IMR-90 (cell line): ENCODE data around the gene BTD. TPM values are rescaled to one million over a fixed set of nuclear protein-coding genes. Genes with fewer than 3 reads are reported as not detected.

Source experiments
- ATAC-seq: fragments of 200-7000 bp; cut with Tn5 transposase; 2 replicates; pipeline ENCODE4 v1.9.1; 2020; ENCODE audit warnings: low read depth, mild to moderate bottlenecking, moderate library complexity
- BruUV-seq: library from RNA; stranded (reverse); fragments of 400-500 nt; replicated peaks from 2 replicates; lab custom pipeline; 2021; lab: Mats Ljungman, UMichigan
- CTCF ChIA-PET: fragments of 300-600 bp; formaldehyde crosslinking; extraction: SDS; loops from one replicate; lab custom pipeline; 2021; ENCODE audit warnings: antibody characterized with exemption; lab: Yijun Ruan, JAX
- POLR2A ChIA-PET: fragments of 300-600 bp; sonication (Branson Sonifier 250); formaldehyde crosslinking; loops from one replicate; lab custom pipeline; 2022; ENCODE audit warnings: antibody characterized with exemption; ENCODE audit not compliant: unreplicated experiment; lab: Charles Lee
- DNase-seq: peaks from one replicate; pipeline ENCODE4 v3.0.0; 2013
- H2AFZ ChIP-seq: replicated peaks from 2 replicates; pipeline ENCODE3; 2013; ENCODE audit warnings: low read length, mild to moderate bottlenecking; ENCODE audit not compliant: poor library complexity
- H2AK5ac ChIP-seq: 2 replicates; pipeline ENCODE4 v1.6.1; 2013; ENCODE audit warnings: low read depth, low read length, inconsistent platforms
- H2AK9ac ChIP-seq: replicated peaks from 2 replicates; pipeline ENCODE3; 2013; ENCODE audit warnings: mild to moderate bottlenecking, low read depth, low read length, moderate library complexity; ENCODE audit not compliant: poor library complexity
- H2BK120ac ChIP-seq: 2 replicates; pipeline ENCODE4 v1.6.1; 2013; ENCODE audit warnings: low read depth, low read length, inconsistent platforms
- H2BK15ac ChIP-seq: 3 replicates; pipeline ENCODE4 v1.6.1; 2013; ENCODE audit warnings: low read depth, low read length, inconsistent platforms
- H2BK20ac ChIP-seq: 2 replicates; pipeline ENCODE4 v1.6.1; 2013; ENCODE audit warnings: low read depth, mild to moderate bottlenecking, inconsistent platforms, low read length, moderate library complexity
- H2BK5ac ChIP-seq: 2 replicates; pipeline ENCODE4 v1.6.1; 2013; ENCODE audit warnings: mild to moderate bottlenecking, low read depth, low read length, inconsistent platforms; ENCODE audit not compliant: poor library complexity, severe bottlenecking
- H3K14ac ChIP-seq: replicated peaks from 2 replicates; pipeline ENCODE4 v1.6.1; 2013; ENCODE audit warnings: low read depth, low read length, inconsistent platforms
- H3K18ac ChIP-seq: 2 replicates; pipeline ENCODE4 v1.6.1; 2013; ENCODE audit warnings: low read depth, low read length, control low read depth
- H3K23ac ChIP-seq: 2 replicates; pipeline ENCODE4 v1.6.1; 2013; ENCODE audit warnings: low read depth, low read length, inconsistent platforms
- H3K27ac ChIP-seq: 2 replicates; pipeline ENCODE4 v1.5.1; 2013; ENCODE audit warnings: mild to moderate bottlenecking, control low read depth, low read length; ENCODE audit not compliant: insufficient read depth
- H3K27me3 ChIP-seq: 2 replicates; pipeline ENCODE4 v1.6.1; 2013; ENCODE audit warnings: low read length; ENCODE audit not compliant: control insufficient read depth, insufficient read depth
- H3K36me3 ChIP-seq: 2 replicates; pipeline ENCODE4 v1.6.1; 2013; ENCODE audit warnings: low read length, mixed read lengths; ENCODE audit not compliant: control insufficient read depth, insufficient read depth
- H3K4ac ChIP-seq: 2 replicates; pipeline ENCODE4 v1.6.1; 2013; ENCODE audit warnings: low read depth, low read length, inconsistent platforms
- H3K4me1 ChIP-seq: 2 replicates; pipeline ENCODE4 v1.6.1; 2013; ENCODE audit warnings: low read length, mixed read lengths; ENCODE audit not compliant: control insufficient read depth, insufficient read depth
- H3K4me2 ChIP-seq: 2 replicates; pipeline ENCODE4 v1.6.1; 2013; ENCODE audit warnings: low read depth, mild to moderate bottlenecking, control low read depth, low read length, moderate library complexity
- H3K4me3 ChIP-seq: 2 replicates; pipeline ENCODE4 v1.5.1; 2013; ENCODE audit warnings: low read depth, mild to moderate bottlenecking, control low read depth, low read length, moderate library complexity; ENCODE audit not compliant: insufficient read depth
- H3K56ac ChIP-seq: 2 replicates; pipeline ENCODE4 v1.6.1; 2013; ENCODE audit warnings: low read length, inconsistent platforms; ENCODE audit not compliant: insufficient read depth; ENCODE audit errors: extremely low read depth
- H3K79me1 ChIP-seq, 2 experiments: 2 replicates each; pipeline ENCODE4 v1.6.1; 2013; ENCODE audit warnings: low read length in 2 of 2, inconsistent platforms in 1 of 2, low read depth in 1 of 2
- H3K9ac ChIP-seq: 2 replicates; pipeline ENCODE4 v1.6.1; 2013; ENCODE audit warnings: low read depth, low read length, control low read depth
- H3K9me1 ChIP-seq: 2 replicates; pipeline ENCODE4 v1.6.1; 2013; ENCODE audit warnings: low read length, inconsistent platforms; ENCODE audit not compliant: insufficient read depth
- H3K9me3 ChIP-seq: 2 replicates; pipeline ENCODE4 v1.6.1; 2013; ENCODE audit warnings: low read length; ENCODE audit not compliant: control insufficient read depth, insufficient read depth
- H4K20me1 ChIP-seq: 2 replicates; pipeline ENCODE4 v1.6.1; 2013; ENCODE audit warnings: low read length, inconsistent platforms; ENCODE audit not compliant: insufficient read depth
- H4K5ac ChIP-seq: 2 replicates; pipeline ENCODE4 v1.6.1; 2013; ENCODE audit warnings: mild to moderate bottlenecking, low read depth, low read length, control low read depth
- H4K8ac ChIP-seq, 2 experiments: 2 replicates each; pipeline ENCODE4 v1.6.1; 2013; ENCODE audit warnings: low read depth in 2 of 2, low read length in 2 of 2, control low read depth in 1 of 2, inconsistent platforms in 1 of 2
- H4K91ac ChIP-seq: 2 replicates; pipeline ENCODE4 v1.6.1; 2013; ENCODE audit warnings: low read depth, low read length, inconsistent platforms; ENCODE audit not compliant: insufficient read depth
- CHD1 ChIP-seq: IDR thresholded peaks from 2 replicates; pipeline ENCODE4 v1.6.1; 2012; ENCODE audit warnings: low read depth, low read length, improper control_type of control experiment
- CTCF ChIP-seq: conservative IDR thresholded peaks from 2 replicates; pipeline ENCODE4 v1.5.1; 2012; ENCODE audit warnings: mild to moderate bottlenecking, low read depth, low read length, improper control_type of control experiment
- ELK1 ChIP-seq: fragments of 150-350 bp; IDR thresholded peaks from 2 replicates; pipeline ENCODE4 v1.6.1; 2016; ENCODE audit warnings: low read depth, mild to moderate bottlenecking, low read length, moderate library complexity, borderline replicate concordance
- MAFK ChIP-seq: IDR thresholded peaks from 2 replicates; pipeline ENCODE4 v1.6.1; 2012; ENCODE audit warnings: low read depth, low read length, improper control_type of control experiment
- POLR2A ChIP-seq: IDR thresholded peaks from 2 replicates; pipeline ENCODE4 v1.6.1; 2012; ENCODE audit warnings: mild to moderate bottlenecking, low read depth, low read length
- WGBS, 2 experiments: methylation state at CpG; one replicate each; pipeline versions ENCODE4 v1.1.5 to v1.1.7; 2013; ENCODE audit warnings: missing lambda C conversion rate in 2 of 2; ENCODE audit not compliant: insufficient read length in 1 of 2; ENCODE audit errors: extremely low coverage in 2 of 2; 5-methylcytosine and 5-hydroxymethylcytosine counted together
- dilution Hi-C: fragments of 300-500 bp; cut with HindIII; formaldehyde crosslinking; loops from one replicate; pipeline ENCODE4 v1.14.3; 2018; ENCODE audit warnings: low sequenced_read_pairs; ENCODE audit not compliant: unreplicated experiment
- in situ Hi-C: fragments of 300-500 bp; cut with MboI; formaldehyde crosslinking; loops from 3 replicates; pipeline ENCODE4 v1.14.3; 2019; ENCODE audit warnings: low sequenced_read_pairs, inconsistent platforms, mixed read lengths
- intact Hi-C: fragments of 100-400 bp; cut with micrococcal nuclease; formaldehyde crosslinking; loops from 2 replicates; pipeline ENCODE4 v1.10.0; 2022
- polyA plus RNA-seq, 3 experiments: library from polyadenylated mRNA; depleted of rRNA; stranded (reverse); fragments of >200 nt; gene quantifications; 2 replicates each; pipeline ENCODE4 v1.2.3, GENCODE V29; 2012; ENCODE audit warnings: low replicate concordance in 1 of 3
- total RNA-seq: library from RNA; depleted of rRNA; stranded (reverse); fragments of >200 nt; gene quantifications from 2 replicates; pipeline ENCODE4 v1.2.3, GENCODE V29; 2012

BTD gene
- total and polyA plus RNA-seq, 2 of the 4 experiments (the other 2 are of a cell fraction), result 14.8 to 21.1 TPM

DNA sequence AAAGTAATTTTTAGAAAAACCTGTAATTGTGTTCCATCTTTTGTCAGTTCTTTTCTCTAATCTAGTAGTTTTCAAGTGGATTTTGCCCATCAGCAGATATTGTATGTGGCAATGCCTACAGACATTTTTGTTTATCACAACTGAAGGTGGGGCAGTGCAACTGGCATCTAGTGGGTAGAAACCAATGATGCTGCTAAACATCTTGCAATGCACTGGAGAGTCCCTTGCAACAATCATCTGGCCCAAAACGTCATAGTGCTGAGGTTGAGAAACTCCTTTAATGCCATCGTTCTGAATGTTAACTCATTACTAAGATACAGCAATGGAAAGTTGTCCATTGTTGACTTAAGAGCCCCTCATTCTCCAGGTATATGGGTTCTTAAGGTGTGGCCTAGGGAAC is 80.1 kb downstream of the BTD start:
- intact Hi-C loops, result no loop called here

More for the DNA sequence above, 80.1 kb downstream of the BTD start:
- Histone ChIP-seq H3K36me3 (peaks cover 40% of the 10 kb centered on the region), H3K4me3 (no peak overlapping the region), H3K9me3 (no peaks in the 10 kb centered on the region), H2BK20ac (no peak overlapping the region), H3K4ac (no peak overlapping the region), H4K5ac (no peak overlapping the region), H2BK5ac (no peak overlapping the region), H3K27ac (no peak overlapping the region), H3K9me1 (peaks cover 2% of the 10 kb centered on the region; the same call in 1 of the 2 replicates), H3K4me2 (no peak overlapping the region), H2AK5ac (no peak overlapping the region), H3K27me3 (no peaks in the 10 kb centered on the region), H2BK15ac (no peak overlapping the region), H3K9ac (no peak overlapping the region), H3K14ac (no peak overlapping the region), H3K56ac (no peak overlapping the region), H3K79me1 (peaks cover 13 to 34% of the 10 kb centered on the region in 2 experiments), H4K20me1 (no peaks in the 10 kb centered on the region), H4K8ac (no peak overlapping the region), H4K91ac (no peak overlapping the region), H3K18ac (no peak overlapping the region), H2AFZ (no peak overlapping the region), H2AK9ac (no peak overlapping the region), H3K23ac (no peak overlapping the region; the same call in 1 of the 2 replicates), H2BK120ac (no peak overlapping the region), H3K4me1 (no peaks in the 10 kb centered on the region; the same call in 1 of the 2 replicates)
- DNase-seq (no peak), ATAC-seq (no peak)
- in situ Hi-C loops, result loop anchor here (25.0 kb wide), 1 partner anchor 444 kb away; no protein-coding TSS in a partner anchor
- BruUV-seq, result no TSS peak
- ChIA-PET CTCF (no interaction called here), POLR2A (no interaction called here)
- dilution Hi-C loops, result no loop called here
- no CpG with 5 or more reads among the region's 2 CpGs for WGBS, 2 experiments
- TF ChIP-seq CHD1, result no peak
- TF ChIP-seq CTCF, result no peak
- TF ChIP-seq MAFK, result no peak
- no peak for TF ChIP-seq ELK1
- no peak for TF ChIP-seq POLR2A
